Epithelial cell of proximal tubule (primary cell): ENCODE measurements around the gene LIF. TPM values are rescaled to one million over a fixed set of nuclear protein-coding genes. Genes with fewer than 3 reads are reported as not detected.
"Not testable (repeated sequence)": the region's sequence is repeated elsewhere in the genome, so short reads cannot be mapped to it uniquely, and the experiment has no call there.

ENCODE experiments used
- DNase-seq: peaks from one replicate; pipeline ENCODE4 v3.0.0-alpha.2; 2011; ENCODE audit warnings: low read depth
- H3K4me3 ChIP-seq: 2 replicates; pipeline ENCODE4 v1.5.1; 2011; ENCODE audit warnings: low read depth, mild to moderate bottlenecking, low read length
- CTCF ChIP-seq: conservative IDR thresholded peaks from 2 replicates; pipeline ENCODE4 v1.5.1; 2012; ENCODE audit warnings: low read depth, mild to moderate bottlenecking, low read length
- total RNA-seq: library from RNA; depleted of rRNA; stranded (reverse); fragments of >200 nt; gene quantifications from 2 replicates; pipeline ENCODE4 v1.2.3, GENCODE V29; 2015

Gene LIF
- total RNA-seq, 1 donor from 2014 or later, result 48.7 TPM

DNA sequence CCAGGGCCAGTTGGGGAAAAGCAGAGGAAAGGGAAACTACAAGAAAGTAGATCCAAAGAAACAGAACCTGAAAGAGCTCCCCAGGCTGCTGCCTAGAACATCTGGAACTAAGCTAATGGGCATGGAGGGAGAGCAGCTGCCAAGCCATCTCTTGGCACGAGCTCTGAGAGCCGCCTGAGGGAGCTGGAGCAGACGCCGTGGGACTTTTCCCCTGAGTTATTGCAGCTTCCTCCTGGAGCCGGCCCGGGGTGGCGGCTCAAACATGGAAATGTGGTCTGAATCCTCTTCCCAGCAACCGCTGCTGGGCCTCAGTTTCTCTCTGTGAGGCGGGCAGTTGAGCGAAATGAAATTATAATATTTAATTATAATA lies 41.8 kb downstream of the LIF start:
- no peak for TF ChIP-seq CTCF
- no peak for DNase-seq
- H3K4me3 ChIP-seq, result no peak overlapping the region

- H3K4me3 ChIP-seq, result no peak overlapping the region
- DNase-seq, result no peak
- TF ChIP-seq CTCF, result no peak
Measured at GRCh38 chr22:30204015-30204741, 42.4 kb downstream of the LIF start.

DNA sequence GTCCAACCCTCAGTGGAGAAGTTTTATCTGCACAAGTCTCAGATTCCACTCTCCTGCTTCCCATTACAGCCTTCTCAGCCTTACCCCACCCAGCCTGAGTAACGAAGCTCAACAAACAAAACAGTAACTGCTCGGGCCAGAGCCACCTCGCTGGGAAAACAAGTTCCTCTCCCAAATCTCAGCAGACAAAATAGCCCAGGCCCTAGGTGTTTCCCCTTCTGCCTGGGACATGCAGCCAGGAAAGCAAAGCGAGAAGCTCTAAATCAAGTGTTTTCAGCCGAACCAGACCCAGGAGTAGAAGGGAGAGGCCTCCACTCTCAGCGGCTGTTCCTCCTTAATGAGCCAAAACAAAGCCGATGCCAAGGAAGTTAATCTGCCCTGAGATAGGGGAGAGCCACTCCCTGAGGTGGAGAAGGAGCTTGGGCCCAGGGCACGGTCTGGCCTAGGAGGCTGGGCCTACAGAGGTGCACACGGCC lies 44.0 kb downstream of the LIF start:
- DNase-seq, result no peak
- H3K4me3 ChIP-seq, result no peak overlapping the region
- no peak for TF ChIP-seq CTCF

- TF ChIP-seq CTCF, result no peak
- H3K4me3 ChIP-seq, result no peak overlapping the region
- DNase-seq, result no peak
Measured at GRCh38 chr22:30201945-30202344, 44.6 kb downstream of the LIF start.

DNA sequence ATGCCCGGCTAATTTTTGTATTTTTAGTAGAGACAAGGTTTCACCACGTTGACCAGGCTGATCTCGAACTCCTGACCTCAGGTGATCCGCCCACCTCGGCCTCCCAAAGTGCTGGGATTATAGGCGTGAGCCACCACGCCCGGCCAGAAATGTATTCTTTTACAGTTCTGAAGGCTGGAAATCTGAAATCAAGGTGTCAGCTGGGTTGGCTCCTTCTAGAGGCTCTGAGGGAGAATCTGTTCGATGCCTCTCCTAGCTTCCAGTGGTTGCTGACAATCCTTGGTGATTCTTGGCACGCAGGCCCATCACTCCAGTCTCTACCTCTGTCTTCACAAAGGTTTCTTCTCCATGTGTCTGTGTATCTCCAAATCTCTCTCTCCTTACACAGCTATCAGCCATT lies 45.7 kb downstream of the LIF start:
- not testable (repeated sequence) for DNase-seq, H3K4me3 ChIP-seq

DNA sequence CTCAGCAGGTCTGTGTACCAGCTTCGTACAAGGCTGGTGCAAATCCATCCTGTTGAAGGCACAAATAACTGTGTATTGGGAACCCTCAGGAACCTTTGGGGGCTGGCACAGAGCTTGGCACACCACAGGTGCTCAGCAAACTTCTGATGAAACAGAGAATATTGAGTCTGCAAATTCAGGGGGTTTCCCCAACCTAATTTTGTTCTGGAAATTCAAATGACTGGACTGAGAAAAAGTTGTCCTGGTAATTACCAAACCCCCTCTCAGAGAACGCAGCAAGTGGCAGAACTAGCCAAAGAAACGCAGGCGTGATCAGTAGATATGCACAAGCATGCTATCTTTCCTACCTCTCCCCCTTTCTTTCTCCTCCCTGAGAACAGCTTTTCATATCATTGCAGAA lies 47.6 kb downstream of the LIF start:
- TF ChIP-seq CTCF, result no peak
- H3K4me3 ChIP-seq, result no peak overlapping the region
- DNase-seq, result no peak

- no peak overlapping the region for H3K4me3 ChIP-seq
- no peak for DNase-seq
- no peak for TF ChIP-seq CTCF
Measured at GRCh38 chr22:30198152-30198825, 48.3 kb downstream of the LIF start.
